ENCODE data around the gene PGR.
"Not testable (repeated sequence)": the region's sequence is repeated elsewhere in the genome, so short reads cannot be mapped to it uniquely, and the experiment has no call there.

PGR gene

DNA sequence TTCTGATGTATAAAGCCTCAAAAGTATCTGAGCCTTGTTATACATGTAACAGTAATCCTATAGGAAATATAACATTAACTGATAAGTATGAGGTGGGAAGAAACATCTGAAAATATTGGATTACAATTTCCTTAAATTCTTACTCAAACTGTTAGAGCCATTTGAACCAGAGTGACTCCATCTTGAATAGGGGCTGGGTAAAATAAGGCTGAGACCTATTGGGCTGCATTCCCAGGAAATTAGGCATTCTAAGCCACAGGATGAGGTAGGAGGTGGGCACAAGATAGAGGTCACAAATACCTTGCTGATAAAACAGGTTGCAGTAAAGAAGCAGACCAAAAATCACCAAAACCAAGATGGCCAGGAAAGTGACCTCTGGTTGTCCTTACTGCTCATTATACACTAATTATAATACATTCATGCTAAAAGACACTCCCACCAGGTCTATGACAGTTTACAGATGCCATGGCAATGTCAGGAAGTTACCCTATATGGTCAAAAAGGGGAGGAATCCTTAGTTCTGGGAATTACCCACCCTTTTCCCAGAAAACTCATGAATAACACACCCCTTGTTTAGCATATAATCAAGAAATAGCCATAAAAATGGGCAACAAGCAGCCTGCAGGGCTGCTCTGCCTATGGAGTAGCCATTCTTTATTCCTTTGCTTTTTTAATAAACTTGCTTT is 114.9 kb downstream of the PGR start:
- Mint-ChIP-seq H3K4me3 (no peak overlapping the region), H3K36me3 (ENCODE audit: insufficient read depth) (no peaks in the 10 kb centered on the region), H3K9me3 (peaks cover 4 to 19% of the 10 kb centered on the region in 2 donors), H3K4me1 (ENCODE audit: low read depth in 2 of 2) (no peaks in the 10 kb centered on the region), H3K27ac (no peak overlapping the region), H3K27me3 (no peaks in the 10 kb centered on the region)
- no peak for DNase-seq
- no peak for ATAC-seq (replicated peaks)

DNA sequence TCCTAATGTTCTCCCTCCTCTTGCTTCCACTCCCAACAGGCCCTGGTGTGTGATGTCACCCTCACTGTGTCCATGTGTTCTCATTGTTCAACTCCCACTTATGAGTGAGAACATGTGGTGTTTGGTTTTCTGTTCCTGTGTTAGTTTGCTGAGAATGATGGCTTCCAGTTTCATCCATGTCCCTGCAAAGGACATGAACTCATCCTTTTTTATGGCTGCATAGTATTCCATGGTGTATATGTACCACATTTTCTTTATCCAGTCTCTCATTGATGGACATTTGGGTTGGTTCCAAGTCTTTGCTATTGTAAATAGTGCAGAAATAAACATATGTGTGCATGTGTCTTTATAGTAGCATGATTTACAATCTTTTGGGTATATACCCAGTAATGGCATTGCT is 115.9 kb downstream of the PGR start:
- not testable (repeated sequence) for H3K4me3 Mint-ChIP-seq; H3K27ac Mint-ChIP-seq; H3K4me1 Mint-ChIP-seq (ENCODE audit: low read depth in 2 of 2); DNase-seq; H3K36me3 Mint-ChIP-seq (ENCODE audit: insufficient read depth); ATAC-seq (replicated peaks); H3K27me3 Mint-ChIP-seq
- peaks cover 7 to 26% of the 10 kb centered on the region in 2 donors for H3K9me3 Mint-ChIP-seq

DNA sequence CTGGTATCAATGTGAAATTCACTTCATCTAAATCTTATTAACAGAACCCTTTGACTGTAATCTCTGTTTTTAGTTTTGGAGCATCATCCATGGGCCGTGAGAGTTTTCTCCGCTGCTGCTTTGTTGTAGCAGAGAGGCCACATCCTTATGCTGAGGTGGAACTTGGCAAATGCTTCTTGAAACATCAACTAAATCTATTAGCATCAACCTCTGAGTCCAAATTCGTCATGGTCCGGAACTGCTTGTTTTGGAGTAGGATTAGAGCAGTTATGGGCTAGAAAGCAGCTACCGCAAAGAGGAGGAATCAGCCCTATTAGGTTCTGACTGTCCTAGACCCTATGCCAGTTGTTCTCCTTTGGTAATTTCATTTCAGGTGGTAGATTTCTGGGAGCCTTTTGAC is 117.7 kb downstream of the PGR start:
- ATAC-seq (replicated peaks), result no peak
- no peak for DNase-seq
- H3K27me3 Mint-ChIP-seq, result no peaks in the 10 kb centered on the region
- no peak overlapping the region for H3K4me3 Mint-ChIP-seq
- no peak overlapping the region for H3K27ac Mint-ChIP-seq
- H3K9me3 Mint-ChIP-seq, result peaks cover 9 to 26% of the 10 kb centered on the region in 2 donors
- H3K4me1 Mint-ChIP-seq (ENCODE audit: low read depth in 2 of 2), result no peaks in the 10 kb centered on the region
- no peaks in the 10 kb centered on the region for H3K36me3 Mint-ChIP-seq (ENCODE audit: insufficient read depth)

DNA sequence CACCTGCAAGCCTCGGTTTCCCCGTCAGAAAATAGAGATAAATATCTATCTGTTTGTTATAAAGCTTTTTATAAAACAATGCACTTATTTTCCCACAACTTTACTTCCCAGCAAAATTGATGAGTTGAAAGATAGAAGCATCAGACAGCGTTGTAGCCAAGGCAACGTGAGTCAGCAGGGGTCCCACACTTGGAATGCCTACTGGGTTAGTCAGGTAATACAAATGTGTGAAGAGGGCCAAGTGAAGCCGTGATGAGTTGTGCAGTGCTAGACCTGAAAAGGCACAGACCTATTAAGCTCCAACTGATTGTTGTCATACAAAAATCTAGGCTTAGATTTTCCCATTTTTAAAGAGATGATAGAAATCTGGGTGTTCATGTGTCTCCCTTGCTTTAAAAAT is 118.7 kb downstream of the PGR start:
- ATAC-seq (replicated peaks) (no peak), DNase-seq (no peak)
- no peaks in the 10 kb centered on the region for H3K4me1 Mint-ChIP-seq (ENCODE audit: low read depth in 2 of 2)
- H3K27me3 Mint-ChIP-seq, result no peaks in the 10 kb centered on the region
- no peaks in the 10 kb centered on the region for H3K36me3 Mint-ChIP-seq (ENCODE audit: insufficient read depth)
- H3K27ac Mint-ChIP-seq, result no peak overlapping the region
- no peak overlapping the region for H3K4me3 Mint-ChIP-seq
- H3K9me3 Mint-ChIP-seq, result peaks cover 9 to 26% of the 10 kb centered on the region in 2 donors

DNA sequence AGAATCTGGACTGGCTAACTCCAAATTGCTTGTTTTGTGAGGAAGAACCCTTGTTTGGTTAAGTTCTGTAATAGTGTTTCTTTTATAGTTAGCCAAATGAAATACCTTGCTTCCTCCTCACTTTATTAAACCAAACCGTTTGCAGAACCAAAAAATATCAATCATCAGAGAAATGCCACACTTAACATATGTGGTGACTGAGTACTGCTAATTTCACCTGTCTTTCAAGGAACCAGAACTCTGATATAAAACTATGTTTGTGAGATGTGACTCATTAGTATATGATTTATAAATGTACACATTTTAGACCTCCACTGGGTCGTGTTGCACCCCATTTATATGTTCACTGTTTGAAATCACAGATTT is 119.9 kb downstream of the PGR start:
- Mint-ChIP-seq H3K36me3 (ENCODE audit: insufficient read depth) (no peaks in the 10 kb centered on the region), H3K9me3 (peaks cover 9 to 26% of the 10 kb centered on the region in 2 donors), H3K27ac (no peak overlapping the region), H3K4me1 (ENCODE audit: low read depth in 2 of 2) (no peaks in the 10 kb centered on the region), H3K4me3 (no peak overlapping the region), H3K27me3 (no peaks in the 10 kb centered on the region)
- ATAC-seq (replicated peaks) (no peak), DNase-seq (no peak)

DNA sequence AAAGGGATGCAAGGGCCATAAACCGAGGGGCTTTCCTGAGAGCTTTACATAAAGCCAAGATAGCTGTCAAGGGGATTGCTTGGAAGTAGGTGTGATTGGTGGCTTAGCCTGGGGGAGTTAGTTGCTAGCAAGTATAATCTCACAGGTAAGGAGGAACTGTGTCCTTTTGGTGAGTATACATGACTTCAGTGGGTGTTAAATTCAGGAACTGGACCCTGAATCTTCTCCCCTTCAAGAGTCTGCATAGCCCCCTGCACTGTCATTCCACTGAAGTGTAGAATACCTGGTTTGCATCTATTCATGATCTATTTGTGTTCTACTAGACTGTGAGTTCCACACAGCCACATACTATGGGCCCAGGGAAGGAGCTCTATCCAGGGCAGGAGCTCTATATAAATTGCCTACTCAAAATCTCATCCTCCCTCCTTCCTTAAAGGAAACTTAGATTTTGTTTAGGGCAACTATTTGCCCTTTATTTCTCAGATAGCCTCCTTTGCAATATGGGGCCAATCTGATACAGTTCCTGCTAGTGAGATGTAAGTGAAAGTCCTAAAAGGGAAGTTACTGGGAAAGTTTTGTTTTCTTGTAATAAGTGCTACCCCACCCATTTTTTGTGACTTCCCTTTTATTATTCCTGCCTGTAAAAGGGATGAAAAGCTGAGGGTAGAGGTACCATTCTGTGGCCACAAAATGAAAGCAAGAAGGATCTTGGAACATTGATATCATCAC is 120.5 kb downstream of the PGR start:
- no peak for ATAC-seq (replicated peaks)

DNA sequence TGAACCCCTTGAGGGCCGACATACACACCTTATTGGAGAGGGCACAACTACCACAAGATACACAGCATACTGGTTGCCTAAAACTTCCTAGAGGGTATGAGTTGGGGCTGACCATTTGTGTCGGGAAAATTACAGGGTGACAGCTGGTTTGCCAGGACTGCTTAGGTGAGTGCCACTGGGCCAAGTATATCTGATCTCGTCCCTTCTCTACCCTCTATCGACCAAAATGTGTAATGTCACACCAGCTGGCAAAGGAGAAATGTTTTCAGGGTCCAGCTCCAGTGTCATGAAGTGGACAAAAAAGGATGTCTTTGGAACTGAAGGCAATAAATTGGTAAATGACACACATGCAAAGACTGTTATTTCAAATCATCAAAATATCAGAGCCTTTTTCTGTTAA is 126.1 kb downstream of the PGR start:
- Mint-ChIP-seq H3K36me3 (ENCODE audit: insufficient read depth) (no peaks in the 10 kb centered on the region), H3K4me1 (ENCODE audit: low read depth in 2 of 2) (no peaks in the 10 kb centered on the region), H3K9me3 (peaks cover 10 to 12% of the 10 kb centered on the region in 2 donors), H3K27ac (no peak overlapping the region), H3K4me3 (no peak overlapping the region), H3K27me3 (no peaks in the 10 kb centered on the region)
- no peak for ATAC-seq (replicated peaks)
- DNase-seq, result no peak

More for the DNA sequence above, 120.5 kb downstream of the PGR start:
- Mint-ChIP-seq H3K9me3 (peaks cover 9 to 26% of the 10 kb centered on the region in 2 donors), H3K27me3 (no peaks in the 10 kb centered on the region), H3K36me3 (ENCODE audit: insufficient read depth) (no peaks in the 10 kb centered on the region), H3K4me1 (ENCODE audit: low read depth in 2 of 2) (no peaks in the 10 kb centered on the region), H3K4me3 (no peak overlapping the region), H3K27ac (no peak overlapping the region)
- DNase-seq, result no peak

DNA sequence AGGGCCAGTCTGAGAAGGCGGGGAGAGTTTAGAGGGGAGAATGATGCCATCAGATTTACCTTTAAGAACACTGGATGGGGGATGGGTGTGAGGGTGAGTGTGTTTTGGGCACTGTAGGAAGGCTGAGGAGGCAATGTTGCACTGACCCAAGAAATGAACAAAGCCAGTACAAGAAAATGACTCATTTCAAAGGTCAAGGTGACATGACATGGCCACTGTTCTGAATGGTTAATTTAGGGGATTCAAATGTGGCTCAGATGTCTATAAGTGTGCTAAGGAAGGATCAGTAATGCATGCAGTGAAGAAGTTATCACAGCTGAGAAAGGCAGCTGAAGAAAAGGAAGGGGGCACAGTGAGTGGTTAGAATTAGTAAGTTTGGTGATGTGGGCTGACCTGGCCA is 129.9 kb downstream of the PGR start:
- Mint-ChIP-seq H3K36me3 (ENCODE audit: insufficient read depth) (no peaks in the 10 kb centered on the region), H3K9me3 (peaks cover 10 to 12% of the 10 kb centered on the region in 2 donors), H3K27ac (no peak overlapping the region), H3K27me3 (no peaks in the 10 kb centered on the region), H3K4me1 (ENCODE audit: low read depth in 2 of 2) (no peaks in the 10 kb centered on the region), H3K4me3 (no peak overlapping the region)
- DNase-seq (no peak), ATAC-seq (replicated peaks) (no peak)

DNA sequence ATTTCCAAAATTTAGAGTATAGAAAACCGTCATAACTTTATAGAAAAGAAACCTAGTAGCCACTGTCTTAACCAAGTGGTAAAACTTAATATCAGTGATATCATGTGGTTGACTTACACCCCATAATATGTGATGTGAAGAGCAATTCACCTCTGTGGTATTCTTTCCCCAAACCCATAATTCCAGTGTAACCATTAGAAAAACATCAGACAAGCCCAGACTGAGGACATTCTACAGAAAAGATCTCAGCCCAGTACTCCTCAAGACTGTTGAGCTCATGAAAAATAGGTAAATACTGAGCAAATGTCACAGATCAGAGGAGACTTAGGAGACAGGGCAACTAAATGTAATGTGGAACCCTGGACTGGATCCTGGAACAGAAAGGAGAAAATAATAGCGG is 134.6 kb downstream of the PGR start:
- Mint-ChIP-seq H3K4me1 (ENCODE audit: low read depth in 2 of 2) (no peaks in the 10 kb centered on the region), H3K4me3 (no peak overlapping the region), H3K9me3 (peaks cover 10 to 11% of the 10 kb centered on the region in 2 donors), H3K36me3 (ENCODE audit: insufficient read depth) (no peaks in the 10 kb centered on the region), H3K27ac (no peak overlapping the region), H3K27me3 (no peaks in the 10 kb centered on the region)
- DNase-seq (no peak), ATAC-seq (replicated peaks) (no peak)

DNA sequence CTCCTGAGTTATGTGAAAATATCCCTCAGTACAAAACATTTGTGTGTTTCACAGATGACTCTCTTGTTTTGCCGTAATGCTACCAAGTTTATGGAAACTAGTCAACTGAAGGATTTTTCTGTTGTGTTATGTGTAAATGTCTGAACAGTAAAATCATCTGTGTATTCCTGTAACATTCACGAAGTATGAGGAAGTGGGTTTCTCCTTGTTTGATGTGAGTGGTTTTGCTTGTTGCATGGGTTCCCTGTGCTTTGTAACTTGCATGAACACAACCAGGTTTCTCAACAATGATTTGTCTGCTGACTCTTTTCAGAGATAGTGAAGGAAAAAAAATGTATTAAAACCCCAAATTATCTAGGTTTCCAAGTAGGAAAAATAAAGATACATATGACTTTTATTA is 138.1 kb downstream of the PGR start:
- Mint-ChIP-seq H3K27me3 (no peaks in the 10 kb centered on the region), H3K27ac (no peak overlapping the region), H3K4me3 (no peak overlapping the region), H3K9me3 (peaks cover 0 to 1% of the 10 kb centered on the region in 2 donors), H3K36me3 (ENCODE audit: insufficient read depth) (no peaks in the 10 kb centered on the region), H3K4me1 (ENCODE audit: low read depth in 2 of 2) (no peaks in the 10 kb centered on the region)
- DNase-seq, result no peak
- no peak for ATAC-seq (replicated peaks)

DNA sequence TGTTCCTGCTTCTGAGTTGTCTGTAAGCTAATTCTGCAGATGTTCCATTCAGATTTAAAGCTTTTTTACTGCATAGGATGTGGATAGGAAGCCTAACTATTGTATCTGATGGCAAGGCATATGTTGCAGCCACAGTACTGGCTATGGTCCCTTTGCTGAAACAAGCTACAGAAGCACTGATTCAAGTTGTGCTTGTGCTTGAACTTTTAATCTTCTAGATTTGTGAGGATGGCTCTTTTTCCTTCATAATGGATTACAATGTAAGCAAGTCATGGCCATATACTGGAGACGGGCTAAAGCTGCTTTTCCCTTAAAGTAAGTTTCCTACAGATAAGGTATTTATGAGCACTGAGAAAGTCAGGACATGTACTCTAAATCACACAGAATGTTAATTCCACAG is 138.7 kb downstream of the PGR start:
- DNase-seq (no peak), ATAC-seq (replicated peaks) (no peak)
- Mint-ChIP-seq H3K36me3 (ENCODE audit: insufficient read depth) (no peaks in the 10 kb centered on the region), H3K27me3 (no peaks in the 10 kb centered on the region), H3K4me1 (ENCODE audit: low read depth in 2 of 2) (no peaks in the 10 kb centered on the region), H3K9me3 (peaks cover 2 to 6% of the 10 kb centered on the region in 2 donors), H3K27ac (no peak overlapping the region), H3K4me3 (no peak overlapping the region)

DNA sequence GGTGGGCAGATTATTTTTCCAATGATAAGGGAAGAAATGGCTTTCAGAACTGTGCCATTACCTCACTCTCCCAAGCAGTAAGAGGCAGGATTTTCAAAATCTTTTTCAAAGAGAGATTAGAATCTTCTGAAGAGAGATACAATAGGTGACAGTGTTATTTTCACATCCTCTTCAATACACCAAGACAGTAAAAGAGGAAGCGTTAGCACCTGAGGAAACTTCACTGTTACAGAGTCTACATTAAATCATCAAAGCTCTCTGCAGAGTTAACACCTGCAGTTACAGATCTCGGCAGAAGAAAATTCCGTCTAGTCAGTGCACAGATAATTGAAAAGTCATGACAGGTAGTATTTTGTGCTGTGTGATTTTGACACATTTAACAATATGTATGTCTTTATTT is 144.9 kb downstream of the PGR start:
- ATAC-seq (replicated peaks) (no peak), DNase-seq (no peak)
- H3K27me3 Mint-ChIP-seq, result no peaks in the 10 kb centered on the region
- H3K27ac Mint-ChIP-seq, result no peak overlapping the region
- no peaks in the 10 kb centered on the region for H3K36me3 Mint-ChIP-seq (ENCODE audit: insufficient read depth)
- H3K4me1 Mint-ChIP-seq (ENCODE audit: low read depth in 2 of 2), result no peaks in the 10 kb centered on the region
- no peak overlapping the region for H3K4me3 Mint-ChIP-seq
- H3K9me3 Mint-ChIP-seq, result peaks cover 4 to 11% of the 10 kb centered on the region in 2 donors

DNA sequence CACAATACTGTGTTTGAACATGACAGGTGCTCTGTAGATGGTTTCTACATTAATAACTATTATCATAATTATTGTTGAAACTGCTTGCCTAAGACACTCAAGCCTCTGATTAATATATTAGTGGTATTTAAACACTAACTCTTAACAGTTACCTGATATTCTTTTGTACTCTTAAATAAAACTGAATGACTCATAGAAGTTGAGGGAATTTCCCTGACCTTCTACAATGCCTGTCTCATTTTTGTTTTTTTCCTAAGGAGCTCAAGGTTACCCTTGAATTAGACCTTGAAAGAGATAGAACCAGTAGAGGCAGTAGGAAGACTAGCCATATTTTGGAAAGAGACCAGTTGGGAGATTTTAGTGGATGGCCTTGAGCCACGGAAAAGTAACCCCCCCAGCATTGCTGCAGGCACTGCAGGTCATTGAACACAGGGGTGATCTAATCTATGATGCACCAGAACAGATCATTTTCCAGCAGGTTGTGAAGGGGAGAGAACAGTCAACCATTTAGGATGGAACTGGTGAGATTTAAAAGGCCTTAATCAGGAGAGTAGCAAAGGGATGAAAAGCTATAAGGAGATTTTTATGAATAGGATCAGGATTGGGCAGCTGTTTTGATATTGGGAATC is 148.3 kb downstream of the PGR start:
- H3K27ac Mint-ChIP-seq, result no peak overlapping the region
- no peak for DNase-seq
- no peak overlapping the region for H3K4me3 Mint-ChIP-seq
- no peaks in the 10 kb centered on the region for H3K4me1 Mint-ChIP-seq (ENCODE audit: low read depth in 2 of 2)
- H3K36me3 Mint-ChIP-seq (ENCODE audit: insufficient read depth), result no peaks in the 10 kb centered on the region
- H3K27me3 Mint-ChIP-seq, result no peaks in the 10 kb centered on the region
- H3K9me3 Mint-ChIP-seq, result peaks cover 6 to 9% of the 10 kb centered on the region in 2 donors
- ATAC-seq (replicated peaks), result no peak

DNA sequence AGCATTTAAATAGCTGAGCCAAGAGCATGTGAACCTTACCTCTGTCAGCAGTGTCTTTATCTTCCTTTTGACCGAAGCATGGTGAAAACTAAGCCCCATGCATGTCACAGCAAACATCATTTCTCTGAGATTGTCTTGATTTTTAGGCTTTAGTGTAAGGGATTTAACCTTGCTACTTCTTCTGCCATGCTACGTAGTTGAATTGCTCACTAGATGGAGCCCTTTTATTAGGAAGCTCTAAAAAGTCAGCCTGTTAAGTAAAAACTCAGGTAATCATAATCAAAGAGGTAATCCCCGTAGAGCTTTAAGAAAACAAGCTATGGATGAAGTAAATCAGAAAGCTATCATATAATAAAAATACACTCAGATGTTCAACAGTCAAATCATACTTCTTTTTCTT is 149.5 kb downstream of the PGR start:
- DNase-seq, result no peak
- ATAC-seq (replicated peaks), result no peak
- H3K36me3 Mint-ChIP-seq (ENCODE audit: insufficient read depth), result no peaks in the 10 kb centered on the region
- no peaks in the 10 kb centered on the region for H3K27me3 Mint-ChIP-seq
- peaks cover 0 to 4% of the 10 kb centered on the region in 2 donors for H3K9me3 Mint-ChIP-seq
- no peak overlapping the region for H3K4me3 Mint-ChIP-seq
- H3K4me1 Mint-ChIP-seq (ENCODE audit: low read depth in 2 of 2), result no peaks in the 10 kb centered on the region
- H3K27ac Mint-ChIP-seq, result no peak overlapping the region
